CD4-positive, alpha-beta memory T cell (primary cell): ENCODE measurements around the gene KISS1R. TPM values are rescaled to one million over a fixed set of nuclear protein-coding genes. Genes with fewer than 3 reads are reported as not detected.
A peak's percentile ranks its signal among the peaks of the same experiment; 100 is the strongest.

Source experiments
- CTCF ChIA-PET: fragments of 350-600 bp; sonication (Branson Sonifier 250); formaldehyde crosslinking; loops from one replicate; lab custom pipeline; 2021; ENCODE audit warnings: inconsistent platforms; ENCODE audit not compliant: partially characterized antibody; lab: Charles Lee
- POLR2A ChIA-PET: fragments of 350-600 bp; sonication (Branson Sonifier 250); formaldehyde crosslinking; loops from one replicate; lab custom pipeline; 2021; ENCODE audit not compliant: partially characterized antibody; lab: Charles Lee
- DNase-seq, 5 donors: peaks; one replicate each; pipeline versions ENCODE4 v3.0.0 to v3.0.0-alpha.2; 2020 to 2022; ENCODE audit warnings: mixed read lengths in 1 of 5
- H3K27ac ChIP-seq: one replicate; pipeline ENCODE4 v1.7.0; 2013; ENCODE audit warnings: low read depth, low read length
- H3K27me3 ChIP-seq: 2 replicates; pipeline ENCODE4 v1.7.0; 2013; ENCODE audit warnings: mild to moderate bottlenecking, low read length, moderate library complexity; ENCODE audit not compliant: insufficient read depth
- H3K36me3 ChIP-seq: 2 replicates; pipeline ENCODE4 v1.7.0; 2013; ENCODE audit warnings: mild to moderate bottlenecking, low read length, moderate library complexity; ENCODE audit not compliant: insufficient read depth
- H3K4me1 ChIP-seq: 2 replicates; pipeline ENCODE4 v1.7.0; 2013; ENCODE audit warnings: mild to moderate bottlenecking, low read length, moderate library complexity; ENCODE audit not compliant: insufficient read depth
- H3K4me3 ChIP-seq, 2 donors: one replicate each; pipeline ENCODE4 v1.7.0; 2013; ENCODE audit warnings: low read length in 2 of 2, mild to moderate bottlenecking in 1 of 2
- H3K9me3 ChIP-seq, 2 donors: one replicate each; pipeline ENCODE4 v1.7.0; 2013; ENCODE audit warnings: low read length in 2 of 2, control low read depth in 1 of 2; ENCODE audit not compliant: control insufficient read depth in 1 of 2
- H3K27ac Mint-ChIP-seq, 7 donors: one replicate each; pipeline ENCODE4 v1.8.0; 2020 to 2021; ENCODE audit warnings: mixed read lengths in 7 of 7, mild to moderate bottlenecking in 6 of 7, inconsistent platforms in 3 of 7, moderate library complexity in 3 of 7
- H3K27me3 Mint-ChIP-seq, 2 donors: one replicate each; pipeline ENCODE4 v1.8.0; 2020 to 2021; ENCODE audit warnings: mixed read lengths in 2 of 2
- H3K36me3 Mint-ChIP-seq, 2 donors: one replicate each; pipeline ENCODE4 v1.8.0; 2020 to 2021; ENCODE audit warnings: mixed read lengths in 2 of 2, inconsistent platforms in 1 of 2, mild to moderate bottlenecking in 1 of 2
- H3K4me1 Mint-ChIP-seq, 4 donors: one replicate each; pipeline ENCODE4 v1.8.0; 2020 to 2021; ENCODE audit warnings: mixed read lengths in 4 of 4, mild to moderate bottlenecking in 1 of 4
- H3K4me3 Mint-ChIP-seq, 8 donors: one replicate each; pipeline ENCODE4 v1.8.0; 2020 to 2021; ENCODE audit warnings: mixed read lengths in 8 of 8, mild to moderate bottlenecking in 7 of 8, moderate library complexity in 6 of 8, inconsistent platforms in 3 of 8
- H3K9me3 Mint-ChIP-seq, 8 donors: one replicate each; pipeline ENCODE4 v1.8.0; 2020 to 2021; ENCODE audit warnings: mixed read lengths in 8 of 8, mild to moderate bottlenecking in 5 of 8, inconsistent platforms in 3 of 8, moderate library complexity in 1 of 8
- intact Hi-C: fragments of 100-400 bp; cut with micrococcal nuclease; formaldehyde crosslinking; loops from one replicate; pipeline ENCODE4 v1.15.1; 2023
- polyA plus RNA-seq, 2 donors: library from polyadenylated mRNA; unstranded; fragments of 300-500 nt; fragmentation: Illumina TruSeq; gene quantifications; one replicate each; pipeline ENCODE4 v1.2.3, GENCODE V29; 2021
- total RNA-seq, 2 experiments: library from RNA; stranded (reverse); gene quantifications; one replicate each; pipeline ENCODE4 v1.2.3, GENCODE V29; 2021

Gene KISS1R
- total RNA-seq: 1 to 10 TPM in 1 of 2 experiments, under 1 TPM in 1; 0.79 to 1.2 TPM
- polyA plus RNA-seq: under 1 TPM; 0.59 TPM

DNA sequence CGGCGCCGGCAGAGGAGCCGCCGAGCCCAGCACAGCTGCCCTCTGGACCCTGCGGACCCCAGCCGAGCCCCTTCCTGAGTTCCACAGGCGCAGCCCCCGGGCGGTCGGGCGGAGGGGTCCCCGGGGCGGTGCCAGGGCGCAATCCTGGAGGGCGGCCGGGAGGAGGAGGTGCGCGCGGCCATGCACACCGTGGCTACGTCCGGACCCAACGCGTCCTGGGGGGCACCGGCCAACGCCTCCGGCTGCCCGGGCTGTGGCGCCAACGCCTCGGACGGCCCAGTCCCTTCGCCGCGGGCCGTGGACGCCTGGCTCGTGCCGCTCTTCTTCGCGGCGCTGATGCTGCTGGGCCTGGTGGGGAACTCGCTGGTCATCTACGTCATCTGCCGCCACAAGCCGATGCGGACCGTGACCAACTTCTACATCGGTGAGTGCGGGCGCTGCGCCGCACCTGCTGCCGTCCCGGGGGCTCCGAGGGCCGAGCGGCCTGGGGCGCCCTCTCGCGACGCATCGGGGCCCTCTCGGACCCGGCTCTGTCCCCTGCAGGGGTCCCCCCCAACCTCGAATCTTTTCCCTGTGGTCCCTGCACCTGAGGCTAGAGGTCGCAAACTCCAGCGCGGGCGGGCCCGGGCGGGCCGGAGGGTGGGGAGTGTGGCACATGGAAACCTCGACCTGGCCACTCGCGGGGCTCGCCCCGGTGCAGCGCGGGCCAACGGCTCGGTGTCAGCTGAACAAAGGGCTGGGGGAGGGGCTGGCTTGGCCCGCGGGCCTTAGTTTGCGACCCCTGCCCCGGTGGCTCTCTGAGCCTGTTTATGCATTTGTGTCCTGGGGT, at the start of gene KISS1R:
Gene KISS1R (plus strand): TSS at position 11 of the 829 bp plus-strand sequence. CDS start 170 bp downstream, at position 181.
- no peaks in the 10 kb centered on the region for H3K27me3 ChIP-seq
- H3K9me3 Mint-ChIP-seq: peaks cover 0 to 5% (median 0%) of the 10 kb centered on the region in 8 donors
- peak within 1 kb of the TSS in 1 of 2 donors; percentile 47 for H3K4me3 ChIP-seq
- peaks cover 0 to 6% of the 10 kb centered on the region in 2 donors for H3K27me3 Mint-ChIP-seq
- H3K4me3 Mint-ChIP-seq: peak within 1 kb of the TSS in 7 of 8 donors; percentile 69 to 91 (median 82)
- peak in 1 of 5 donors; percentile 50 for DNase-seq
- peak within 1 kb of the TSS in 2 of 7 donors; percentile 42 to 79 for H3K27ac Mint-ChIP-seq
- peaks cover 11 to 33% (median 19%) of the 10 kb centered on the region in 4 donors for H3K4me1 Mint-ChIP-seq
- intact Hi-C loops: no loop called here
- H3K4me1 ChIP-seq: peaks cover 49% of the 10 kb centered on the region
- no peak within 1 kb of the TSS for H3K27ac ChIP-seq
- H3K36me3 ChIP-seq: no peaks in the 10 kb centered on the region
- H3K9me3 ChIP-seq: no peaks in the 10 kb centered on the region
- POLR2A ChIA-PET: interaction anchor here (1.7 to 7.9 kb wide), 7 partner anchors 9 to 66 kb away, joined by 4 to 88 read pairs (median 36); partner anchors contain the start of genes MED16, RNU6-9 and WDR18
- peaks cover 0 to 3% of the 10 kb centered on the region in 2 donors for H3K36me3 Mint-ChIP-seq
- CTCF ChIA-PET: interaction anchor here (0.9 to 8.2 kb wide), 7 partner anchors 9 to 67 kb away, joined by 3 to 119 read pairs (median 3); partner anchors contain the start of genes MED16, RNU6-9 and WDR18

DNA sequence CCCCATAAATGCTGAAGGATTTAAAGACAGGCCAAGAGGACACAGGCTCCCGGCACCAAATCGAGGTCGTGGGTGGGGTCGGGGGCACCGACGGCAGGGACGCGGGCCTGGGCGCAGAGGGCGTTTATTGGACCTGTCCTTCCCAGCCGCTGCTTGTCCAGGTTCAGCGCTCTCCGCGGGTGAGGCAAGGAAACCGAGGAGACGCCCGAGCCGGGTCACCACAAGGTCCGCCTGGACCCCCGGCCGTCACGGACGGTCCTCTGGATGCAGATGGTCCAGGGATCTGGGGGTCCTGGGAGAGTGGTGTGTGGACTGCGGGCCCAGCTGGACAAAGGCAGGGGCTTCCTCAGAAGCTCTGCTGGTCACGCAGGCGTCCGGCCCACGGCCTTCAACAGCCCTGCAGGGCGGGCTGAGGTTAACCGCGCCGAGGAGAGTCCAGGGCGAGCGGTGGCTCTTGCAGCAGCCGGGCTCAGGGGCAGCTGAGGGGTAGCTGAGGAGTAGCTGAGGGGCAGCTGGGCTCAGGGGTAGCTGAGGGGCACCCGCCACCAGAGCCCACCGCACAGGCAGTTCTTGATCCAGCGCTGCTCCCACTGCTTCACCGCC, 49.2 kb upstream of the KISS1R start:
- Mint-ChIP-seq H3K4me3 (no peak overlapping the region), H3K27ac (peak overlapping the region in 2 of 7 donors; percentile 57 to 67), H3K9me3 (peaks cover 0 to 12% (median 0%) of the 10 kb centered on the region in 8 donors), H3K4me1 (peaks cover 4 to 30% (median 16%) of the 10 kb centered on the region in 4 donors), H3K27me3 (no peaks in the 10 kb centered on the region), H3K36me3 (peaks cover 7 to 26% of the 10 kb centered on the region in 2 donors)
- H3K4me3 ChIP-seq: no peak overlapping the region
- ChIA-PET CTCF (interaction anchor here (5.6 kb wide), 1 partner anchor 53 kb away, joined by 119 read pairs; no protein-coding TSS in a partner anchor), POLR2A (interaction anchor here (3.6 to 6.4 kb wide), 2 partner anchors 41 to 50 kb away, joined by 16 to 86 read pairs; partner anchors contain the start of gene KISS1R)
- DNase-seq: no peak
- H3K4me1 ChIP-seq: peaks cover 22% of the 10 kb centered on the region
- H3K27ac ChIP-seq: no peak overlapping the region
- H3K27me3 ChIP-seq: no peaks in the 10 kb centered on the region
- no peaks in the 10 kb centered on the region for H3K9me3 ChIP-seq
- peaks cover 7% of the 10 kb centered on the region for H3K36me3 ChIP-seq
- intact Hi-C loops: no loop called here

DNA sequence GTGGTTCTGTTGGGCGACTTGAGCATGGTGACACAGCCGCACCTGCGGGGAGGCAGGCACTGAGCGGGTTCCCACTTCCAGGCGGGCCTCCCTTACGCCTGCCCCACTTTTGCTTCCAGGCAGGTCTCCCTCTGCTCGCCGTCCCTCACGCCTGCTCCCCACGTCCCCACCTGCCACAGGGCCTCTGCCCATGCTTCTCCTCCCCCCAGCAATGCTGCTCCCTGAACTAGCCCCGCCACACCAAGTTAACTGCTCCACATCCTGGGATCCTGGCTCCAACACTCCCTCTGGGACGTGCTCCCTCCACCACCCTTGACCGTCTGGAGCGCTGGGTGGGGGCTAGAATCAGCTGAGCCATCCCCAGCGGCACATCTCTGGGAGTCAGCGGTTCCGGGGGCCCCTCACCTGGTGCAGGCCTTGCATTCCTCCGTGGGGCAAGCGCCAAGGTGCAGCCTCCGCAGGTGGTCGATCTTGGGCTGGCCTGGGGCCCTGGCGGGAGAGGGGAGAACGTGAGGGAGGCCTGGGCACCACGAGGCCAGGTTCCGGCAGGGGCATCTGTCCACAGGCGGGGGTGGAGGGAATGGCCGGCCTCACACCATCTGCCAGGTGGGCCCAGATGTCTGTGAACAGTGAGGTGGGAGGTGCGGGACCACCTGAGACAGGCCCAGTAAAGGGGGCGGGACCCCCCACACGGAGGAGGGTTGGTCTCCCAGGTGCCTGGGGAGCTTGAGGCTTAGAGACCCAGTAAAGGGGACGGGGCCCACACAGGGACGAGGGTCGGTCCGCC, 48.5 kb upstream of the KISS1R start:
- H3K36me3 ChIP-seq: peaks cover 7% of the 10 kb centered on the region
- ChIA-PET POLR2A (interaction anchor here (3.6 kb wide), 1 partner anchor 41 kb away, joined by 16 read pairs; no protein-coding TSS in a partner anchor), CTCF (no interaction called here)
- no peak overlapping the region for H3K4me3 ChIP-seq
- H3K9me3 ChIP-seq: no peaks in the 10 kb centered on the region
- Mint-ChIP-seq H3K27ac (peak overlapping the region in 2 of 7 donors; percentile 46 to 53), H3K4me1 (peaks cover 6 to 26% (median 15%) of the 10 kb centered on the region in 4 donors), H3K4me3 (peak overlapping the region in 1 of 8 donors; percentile 25), H3K27me3 (no peaks in the 10 kb centered on the region), H3K36me3 (peaks cover 7 to 26% of the 10 kb centered on the region in 2 donors), H3K9me3 (peaks cover 0 to 12% (median 0%) of the 10 kb centered on the region in 8 donors)
- no peaks in the 10 kb centered on the region for H3K27me3 ChIP-seq
- intact Hi-C loops: no loop called here
- peaks cover 19% of the 10 kb centered on the region for H3K4me1 ChIP-seq
- DNase-seq: no peak
- H3K27ac ChIP-seq: no peak overlapping the region

DNA sequence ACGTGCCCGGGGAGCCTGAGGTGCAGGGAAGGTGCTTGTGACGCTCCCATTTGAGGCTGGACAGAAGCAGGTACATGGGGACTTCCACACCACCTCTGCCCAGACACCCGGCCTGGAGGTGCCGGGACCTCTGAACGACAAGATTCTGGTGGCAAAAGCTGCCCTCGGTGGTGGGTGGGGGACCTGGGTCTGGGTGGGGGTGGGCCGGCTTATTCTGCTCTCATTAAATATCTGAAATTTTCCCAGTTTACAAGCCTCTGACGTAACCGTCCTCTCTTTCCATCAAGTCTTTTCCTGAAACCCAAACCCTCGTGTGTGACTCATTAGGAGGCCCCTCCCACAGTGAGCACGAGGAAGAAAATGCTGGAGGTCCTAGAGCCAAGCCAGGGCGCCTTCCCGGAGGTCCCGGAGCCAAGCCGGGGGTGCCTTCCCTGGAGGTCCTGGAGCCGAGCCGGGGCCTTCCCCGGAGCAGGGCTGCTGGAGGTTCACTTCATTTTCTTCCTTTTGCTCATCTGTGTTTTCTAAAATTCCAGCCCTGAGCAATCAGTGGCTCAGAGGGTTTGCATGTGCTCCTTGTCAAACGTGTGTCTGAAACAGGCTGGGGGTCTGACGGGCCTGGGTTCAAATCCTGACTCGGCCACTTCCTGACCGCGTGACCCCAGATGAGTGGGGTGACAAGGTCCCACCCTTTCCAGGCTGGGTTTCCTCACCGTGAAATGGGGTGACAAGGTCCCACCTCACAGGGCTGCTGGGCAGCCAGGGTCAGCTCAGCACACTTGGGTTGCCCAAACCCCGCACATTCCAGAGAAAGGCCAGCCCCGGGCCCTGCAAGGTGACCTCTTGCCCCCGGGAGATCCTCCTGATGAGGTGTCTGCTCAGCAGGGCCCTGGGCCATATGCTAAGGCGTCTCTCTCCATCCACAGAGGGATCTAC, 47.6 kb upstream of the KISS1R start:
- no peak for DNase-seq
- Histone ChIP-seq H3K4me3 (no peak overlapping the region), H3K27me3 (no peaks in the 10 kb centered on the region), H3K9me3 (no peaks in the 10 kb centered on the region), H3K36me3 (peaks cover 7% of the 10 kb centered on the region), H3K4me1 (peaks cover 13% of the 10 kb centered on the region), H3K27ac (no peak overlapping the region)
- Mint-ChIP-seq H3K4me3 (peak overlapping the region in 2 of 8 donors; percentile 49 to 67), H3K4me1 (peaks cover 5 to 20% (median 11%) of the 10 kb centered on the region in 4 donors), H3K27me3 (no peaks in the 10 kb centered on the region), H3K9me3 (peaks cover 0 to 8% (median 0%) of the 10 kb centered on the region in 8 donors), H3K36me3 (peaks cover 7 to 24% of the 10 kb centered on the region in 2 donors), H3K27ac (peak overlapping the region in 2 of 7 donors; percentile 32 to 96)
- ChIA-PET CTCF (no interaction called here), POLR2A (interaction anchor here (3.6 kb wide), 1 partner anchor 40 kb away, joined by 16 read pairs; no protein-coding TSS in a partner anchor)
- intact Hi-C loops: no loop called here

DNA sequence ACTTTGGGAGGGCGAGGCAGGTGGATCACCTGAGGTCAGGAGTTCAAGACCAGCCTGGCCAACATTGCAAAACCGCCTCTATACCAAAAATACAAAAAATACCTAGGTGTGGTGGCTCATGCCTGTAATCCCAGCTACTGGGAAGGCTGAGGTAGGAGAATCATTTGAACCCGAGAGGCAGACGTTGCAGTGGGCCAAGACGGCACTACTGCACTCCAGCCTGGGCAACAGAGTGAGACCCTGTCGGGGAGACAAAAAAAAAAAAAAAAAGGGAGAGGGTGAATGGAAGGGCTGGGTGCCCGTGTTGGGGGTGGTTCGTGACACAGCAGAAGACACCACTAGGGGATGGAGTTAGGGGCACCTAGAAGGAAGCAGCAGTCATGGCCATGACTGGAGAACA, 46.8 kb upstream of the KISS1R start:
- POLR2A ChIA-PET: interaction anchor here (3.6 kb wide), 1 partner anchor 39 kb away, joined by 16 read pairs; no protein-coding TSS in a partner anchor
- Mint-ChIP-seq H3K4me3 (peak overlapping the region in 3 of 8 donors; percentile 29 to 67 (median 51)), H3K4me1 (peaks cover 4 to 16% (median 9%) of the 10 kb centered on the region in 4 donors), H3K36me3 (peaks cover 7 to 24% of the 10 kb centered on the region in 2 donors), H3K27me3 (no peaks in the 10 kb centered on the region), H3K9me3 (peaks cover 0 to 8% (median 0%) of the 10 kb centered on the region in 8 donors), H3K27ac (peak overlapping the region in 5 of 7 donors; percentile 36 to 96 (median 77))
- intact Hi-C loops: no loop called here
- Histone ChIP-seq H3K4me1 (peaks cover 13% of the 10 kb centered on the region), H3K27ac (no peak overlapping the region), H3K9me3 (no peaks in the 10 kb centered on the region), H3K27me3 (no peaks in the 10 kb centered on the region), H3K4me3 (no peak overlapping the region), H3K36me3 (peaks cover 7% of the 10 kb centered on the region)
- CTCF ChIA-PET: interaction anchor here (2.4 kb wide), 1 partner anchor 46 kb away, joined by 4 read pairs; no protein-coding TSS in a partner anchor
- DNase-seq: no peak
